T-helper 2 cell treated with Interferon-gamma antibody and Interleukin-4, amounts not matched to agents 5 μg/mL and 100 μg/mL, for 36 hours (primary cell): ENCODE data around the gene CNOT6.

Experiments
- DNase-seq: peaks from one replicate; pipeline ENCODE4 v3.0.0; 2021; ENCODE audit warnings: low spot score
- H3K27ac Mint-ChIP-seq: one replicate; pipeline ENCODE4 v1.8.0; 2021; ENCODE audit warnings: mild to moderate bottlenecking, mixed read lengths
- H3K27me3 Mint-ChIP-seq: one replicate; pipeline ENCODE4 v1.8.0; 2021; ENCODE audit warnings: low read depth, mixed read lengths
- H3K36me3 Mint-ChIP-seq: one replicate; pipeline ENCODE4 v1.8.0; 2021; ENCODE audit warnings: low read depth, mixed read lengths
- H3K4me1 Mint-ChIP-seq: one replicate; pipeline ENCODE4 v1.8.0; 2021; ENCODE audit warnings: low read depth, mixed read lengths
- H3K4me3 Mint-ChIP-seq: one replicate; pipeline ENCODE4 v1.8.0; 2022; ENCODE audit warnings: mild to moderate bottlenecking, moderate library complexity, mixed read lengths
- H3K9me3 Mint-ChIP-seq: one replicate; pipeline ENCODE4 v1.8.0; 2021; ENCODE audit warnings: mixed read lengths

The CNOT6 gene

DNA sequence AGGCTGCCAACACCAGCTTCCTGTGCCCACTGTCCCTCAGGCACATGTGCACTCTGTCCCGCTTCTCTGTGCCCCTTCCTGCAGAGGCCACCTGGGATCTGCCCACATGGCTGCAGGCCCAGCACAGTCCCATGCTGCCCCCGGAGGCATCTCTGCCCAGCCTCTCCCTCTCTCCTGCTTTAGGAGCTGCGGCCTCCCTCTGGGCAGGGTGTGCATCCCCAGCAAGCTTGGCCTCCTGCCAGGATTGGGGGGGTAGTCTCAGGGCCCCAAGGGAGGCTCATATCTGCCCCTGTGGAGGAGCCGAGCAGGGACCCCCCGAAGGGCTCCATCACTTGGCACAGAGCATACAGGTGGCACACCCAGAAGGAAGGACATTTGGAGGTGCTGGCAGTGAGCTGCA is 130.4 kb downstream of the CNOT6 start:
- Mint-ChIP-seq H3K4me1 (peaks cover 3% of the 10 kb centered on the region), H3K27me3 (no peaks in the 10 kb centered on the region), H3K36me3 (no peaks in the 10 kb centered on the region), H3K27ac (no peak overlapping the region), H3K4me3 (no peak overlapping the region), H3K9me3 (no peaks in the 10 kb centered on the region)
- DNase-seq: no peak

DNA sequence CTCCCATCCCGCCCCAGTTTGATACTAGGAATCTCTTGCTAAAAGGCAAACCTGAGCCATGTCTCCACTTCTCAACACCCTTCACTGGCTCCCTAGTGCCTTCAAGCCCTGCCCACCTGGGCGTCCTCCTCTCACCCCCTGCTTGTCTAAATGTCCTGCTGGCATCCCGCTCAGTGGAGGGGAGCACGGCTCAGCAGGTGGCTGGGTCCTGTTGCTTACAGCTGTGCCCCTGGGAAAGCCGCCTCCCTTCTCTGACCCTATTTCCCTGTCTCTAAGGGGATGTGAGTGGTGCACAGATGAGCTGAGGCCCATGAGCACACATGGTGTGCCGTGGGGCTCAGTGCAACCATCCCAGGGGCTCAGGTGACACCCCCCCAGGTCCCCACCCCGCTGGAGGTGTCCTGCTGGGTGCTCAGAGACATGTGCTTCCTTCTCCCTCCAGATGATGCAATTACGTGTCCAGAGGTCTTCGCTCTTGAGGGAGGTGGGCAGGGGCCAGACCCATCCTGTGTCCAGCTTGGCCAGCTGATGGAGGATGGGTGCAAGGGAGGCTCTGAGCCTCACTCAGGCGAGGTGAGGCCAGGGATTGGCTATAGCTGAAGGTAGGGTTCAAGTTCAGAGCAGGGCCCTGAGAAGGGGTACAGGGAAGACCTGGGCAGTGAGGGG is 131.1 kb downstream of the CNOT6 start:
- no peak for DNase-seq
- no peaks in the 10 kb centered on the region for H3K27me3 Mint-ChIP-seq
- no peaks in the 10 kb centered on the region for H3K36me3 Mint-ChIP-seq
- H3K4me3 Mint-ChIP-seq: no peak overlapping the region
- no peaks in the 10 kb centered on the region for H3K9me3 Mint-ChIP-seq
- H3K4me1 Mint-ChIP-seq: peaks cover 3% of the 10 kb centered on the region
- no peak overlapping the region for H3K27ac Mint-ChIP-seq

DNA sequence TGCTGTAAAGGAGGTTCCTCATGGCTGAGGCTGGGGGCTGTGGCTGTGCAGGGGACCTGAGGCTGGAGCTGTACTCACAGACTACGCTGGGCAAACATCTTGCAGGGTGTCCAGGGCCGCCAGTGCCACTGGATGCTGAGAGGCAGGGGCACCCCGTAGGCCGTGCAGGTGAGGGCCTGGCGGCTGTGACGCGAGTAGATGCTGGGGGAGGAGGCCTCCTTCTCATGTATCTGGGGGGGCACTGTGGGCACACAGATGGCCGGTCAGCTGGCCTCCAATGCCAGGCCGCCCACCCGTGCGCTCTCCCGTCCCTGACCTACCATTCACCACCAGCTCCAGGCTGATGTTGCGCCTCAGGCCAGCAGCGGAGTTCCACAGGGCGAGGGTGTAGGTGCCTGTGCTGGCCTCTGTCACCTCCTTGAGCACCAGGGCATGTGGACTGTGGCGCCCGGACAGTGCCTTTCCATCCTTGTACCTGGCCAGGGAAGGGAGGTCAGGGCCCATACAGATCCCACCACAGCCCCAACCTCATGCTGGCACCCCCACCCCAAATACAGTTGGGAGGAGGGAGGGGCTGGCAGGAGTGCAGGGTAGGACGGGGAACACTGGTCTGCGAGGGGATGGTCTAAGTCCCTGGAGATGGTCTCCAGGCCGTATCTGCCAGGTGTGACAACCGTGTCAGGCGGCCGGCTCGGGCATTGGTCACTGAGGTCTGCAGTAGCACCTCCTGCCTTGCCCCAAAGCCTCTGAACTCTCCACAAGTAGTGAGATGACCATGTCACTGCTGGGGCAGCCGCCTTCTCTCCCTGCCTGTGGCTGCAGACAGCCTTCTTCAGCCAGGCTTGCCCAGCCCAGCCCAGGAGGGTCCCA is 131.8 kb downstream of the CNOT6 start:
- no peaks in the 10 kb centered on the region for H3K9me3 Mint-ChIP-seq
- DNase-seq: no peak
- H3K27me3 Mint-ChIP-seq: no peaks in the 10 kb centered on the region
- no peak overlapping the region for H3K27ac Mint-ChIP-seq
- no peak overlapping the region for H3K4me3 Mint-ChIP-seq
- no peaks in the 10 kb centered on the region for H3K36me3 Mint-ChIP-seq
- peaks cover 3% of the 10 kb centered on the region for H3K4me1 Mint-ChIP-seq

DNA sequence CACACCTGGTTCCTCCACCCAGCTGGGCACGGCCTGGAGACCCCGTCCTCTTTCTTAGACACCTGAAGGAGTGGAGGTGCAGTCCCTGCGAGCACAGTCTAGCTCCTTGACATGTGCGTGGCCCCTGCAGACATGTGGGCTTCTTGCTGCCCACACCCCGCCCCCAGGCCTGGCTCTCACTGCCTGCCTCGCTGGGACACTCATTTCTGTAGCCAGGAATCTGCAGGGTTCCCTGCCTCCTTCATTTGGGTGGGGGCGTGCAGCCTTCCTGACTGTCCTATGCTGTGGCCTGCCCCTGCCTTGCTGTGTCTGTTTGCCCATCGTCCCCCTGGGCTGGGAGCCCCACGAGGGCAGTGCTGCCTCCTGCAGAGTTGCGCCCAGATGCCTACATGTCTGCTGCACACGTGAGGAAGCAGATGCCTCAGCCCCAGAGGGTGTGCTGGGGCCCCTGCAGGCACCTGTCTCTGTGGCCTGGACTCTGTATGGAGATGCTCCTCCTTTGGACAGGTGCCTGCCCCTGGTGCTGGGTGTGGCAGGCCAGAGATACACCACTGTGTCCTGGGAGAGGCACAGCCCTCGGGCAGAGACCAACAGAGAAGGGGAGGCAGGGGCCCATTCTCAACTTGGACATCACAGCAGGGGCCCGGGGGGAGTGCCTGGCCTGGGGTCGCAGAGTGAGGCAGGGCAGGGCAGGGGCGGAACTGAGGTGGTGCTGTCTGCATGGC is 132.6 kb downstream of the CNOT6 start:
- no peaks in the 10 kb centered on the region for H3K27me3 Mint-ChIP-seq
- H3K36me3 Mint-ChIP-seq: no peaks in the 10 kb centered on the region
- no peaks in the 10 kb centered on the region for H3K9me3 Mint-ChIP-seq
- H3K4me3 Mint-ChIP-seq: no peak overlapping the region
- DNase-seq: no peak
- H3K4me1 Mint-ChIP-seq: peaks cover 3% of the 10 kb centered on the region
- no peak overlapping the region for H3K27ac Mint-ChIP-seq

DNA sequence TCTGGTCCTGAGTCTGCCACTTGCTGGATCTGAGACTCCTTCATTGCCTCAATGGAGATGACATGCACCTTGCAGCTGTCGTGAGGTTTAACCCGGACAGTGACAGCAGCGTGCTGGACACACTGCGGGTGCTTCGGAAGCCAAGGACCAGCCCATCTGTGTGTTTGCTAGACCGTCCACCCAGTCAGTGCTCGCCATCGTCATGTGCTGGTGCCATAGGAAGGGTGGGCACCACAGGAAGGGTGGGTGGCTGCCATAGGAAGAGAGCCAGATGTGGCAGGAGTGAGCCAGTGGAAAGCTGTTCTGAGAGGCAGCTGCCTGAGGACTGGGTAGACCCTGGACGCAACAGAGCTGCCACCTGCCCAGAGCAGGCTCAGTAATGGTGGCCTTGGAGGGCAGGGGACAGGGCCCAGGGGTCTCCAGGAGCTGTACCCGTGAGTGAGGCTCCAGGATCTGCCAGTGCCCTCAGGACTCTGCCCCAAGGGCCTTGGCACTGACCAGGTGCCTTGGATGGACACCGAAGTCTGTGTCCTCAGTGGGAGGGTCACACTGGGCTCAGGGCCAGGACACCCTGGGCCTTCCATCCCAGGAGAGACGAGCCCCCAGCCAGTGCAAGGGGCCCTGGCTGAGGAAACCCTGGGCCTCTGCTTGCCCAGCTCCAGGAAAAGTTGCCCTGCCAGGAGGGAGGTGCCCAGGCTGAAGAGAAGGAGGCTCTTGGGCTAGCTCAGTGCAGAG is 133.4 kb downstream of the CNOT6 start:
- no peaks in the 10 kb centered on the region for H3K9me3 Mint-ChIP-seq
- H3K36me3 Mint-ChIP-seq: no peaks in the 10 kb centered on the region
- peaks cover 3% of the 10 kb centered on the region for H3K4me1 Mint-ChIP-seq
- H3K27me3 Mint-ChIP-seq: no peaks in the 10 kb centered on the region
- H3K27ac Mint-ChIP-seq: no peak overlapping the region
- H3K4me3 Mint-ChIP-seq: no peak overlapping the region
- no peak for DNase-seq
